HCT116 (cell line): ENCODE data around the gene MTHFD1L. TPM values are rescaled to one million over a fixed set of nuclear protein-coding genes. Genes with fewer than 3 reads are reported as not detected.

Source experiments
- ATAC-seq: fragments of 200-7000 bp; cut with Tn5 transposase; 2 replicates; pipeline ENCODE4 v1.9.1; 2020; ENCODE audit warnings: mild to moderate bottlenecking, moderate library complexity
- BruUV-seq: library from RNA; stranded (reverse); fragments of 400-500 nt; replicated peaks from 2 replicates; lab custom pipeline; 2021; lab: Mats Ljungman, UMichigan
- CTCF ChIA-PET: fragments of 300-600 bp; sonication (Branson Sonifier 250); formaldehyde crosslinking; loops from one replicate; lab custom pipeline; 2021; ENCODE audit warnings: antibody characterized with exemption; lab: Charles Lee
- POLR2A ChIA-PET: fragments of 300-600, 350-600 bp; sonication (Branson Sonifier 250); formaldehyde crosslinking; loops from one replicate; lab custom pipeline; 2021; ENCODE audit warnings: antibody characterized with exemption; lab: Charles Lee
- RAD21 ChIA-PET, 2 experiments: fragments of 300-600 bp; sonication (Branson Sonifier 250); formaldehyde crosslinking; loops; one replicate each; lab custom pipeline; 2023; ENCODE audit warnings: low total read pairs in 2 of 2; ENCODE audit not compliant: uncharacterized antibody in 2 of 2, unreplicated experiment in 2 of 2, low non-redundant PET in 1 of 2; lab: Charles Lee
- DNase-seq: peaks from one replicate; pipeline ENCODE4 v3.0.0-alpha.2; 2010; ENCODE audit warnings: low read depth, low spot score
- H2AFZ ChIP-seq: fragments of 200-600 bp; shearing (Covaris generic), sonication (generic); 2 replicates; pipeline ENCODE4 v1.6.1; 2017; ENCODE audit warnings: low read depth, mixed run types, mixed read lengths, antibody characterized with exemption, low read length; ENCODE audit not compliant: poor library complexity, severe bottlenecking
- H3K27ac ChIP-seq: 2 replicates; pipeline ENCODE4 v1.5.1; 2012; ENCODE audit warnings: low read depth, low read length
- H3K27me3 ChIP-seq: fragments of 200-600 bp; sonication (generic); 2 replicates; pipeline ENCODE4 v1.6.1; 2016; ENCODE audit warnings: mixed run types, low read length, mixed read lengths; ENCODE audit not compliant: insufficient read depth
- H3K36me3 ChIP-seq, 2 experiments: fragments of 200-500 bp in 1 of 2; fragments of 200-600 bp in 1 of 2; sonication (Bioruptor generic) in 1 of 2; sonication (generic) in 1 of 2; 2 replicates each; pipeline versions ENCODE4 v1.5.1 to v1.6.1; 2014 to 2016; ENCODE audit warnings: low read length in 2 of 2, inconsistent platforms in 1 of 2, mixed read lengths in 1 of 2, mixed run types in 1 of 2; ENCODE audit not compliant: insufficient read depth in 2 of 2, control insufficient read depth in 1 of 2
- H3K4me1 ChIP-seq, 2 experiments: fragments of 200-600 bp in 1 of 2; sonication (generic) in 1 of 2; 2 replicates each; pipeline versions ENCODE4 v1.5.1 to v1.6.1; 2012 to 2017; ENCODE audit warnings: low read length in 2 of 2, inconsistent platforms in 1 of 2, mild to moderate bottlenecking in 1 of 2, mixed read lengths in 1 of 2, mixed run types in 1 of 2, moderate library complexity in 1 of 2; ENCODE audit not compliant: insufficient read depth in 2 of 2, control insufficient read depth in 1 of 2
- H3K4me2 ChIP-seq: fragments of 200-600 bp; sonication (generic); 2 replicates; pipeline ENCODE4 v1.6.1; 2017; ENCODE audit warnings: mixed run types, low read length, mixed read lengths
- H3K4me3 ChIP-seq, 2 experiments: fragments of 200-600 bp in 1 of 2; sonication (generic) in 1 of 2; replicated peaks in 1 of 2; 2 replicates each; pipeline ENCODE4 v1.5.1; 2011 to 2016; ENCODE audit warnings: low read length in 2 of 2, control low read depth in 1 of 2, low read depth in 1 of 2, mild to moderate bottlenecking in 1 of 2, mixed read lengths in 1 of 2, mixed run types in 1 of 2
- H3K79me2 ChIP-seq: fragments of 200-600 bp; sonication (generic); 2 replicates; pipeline ENCODE4 v1.6.1; 2017; ENCODE audit warnings: mild to moderate bottlenecking, mixed run types, low read length, moderate library complexity, mixed read lengths; ENCODE audit not compliant: insufficient read depth
- H3K9ac ChIP-seq: fragments of 200-600 bp; sonication (generic); 2 replicates; pipeline ENCODE4 v1.6.1; 2016; ENCODE audit warnings: low read length, mixed read lengths
- H3K9me2 ChIP-seq: fragments of 200-600 bp; sonication (generic), shearing (Covaris generic); 2 replicates; pipeline ENCODE4 v1.6.1; 2017; ENCODE audit warnings: mixed run types, mild to moderate bottlenecking, moderate library complexity; ENCODE audit not compliant: insufficient read depth
- H3K9me3 ChIP-seq, 2 experiments: fragments of 200-500 bp in 1 of 2; fragments of 200-600 bp in 1 of 2; sonication (Bioruptor generic) in 1 of 2; sonication (generic) in 1 of 2; 2 replicates each; pipeline ENCODE4 v1.6.1; 2014 to 2017; ENCODE audit warnings: low read length in 2 of 2, mixed read lengths in 2 of 2, inconsistent platforms in 1 of 2, low read depth in 1 of 2, mild to moderate bottlenecking in 1 of 2, mixed run types in 1 of 2, moderate library complexity in 1 of 2; ENCODE audit not compliant: control insufficient read depth in 1 of 2, insufficient read depth in 1 of 2
- H4K20me1 ChIP-seq: fragments of 200-600 bp; sonication (generic), shearing (Covaris generic); 2 replicates; pipeline ENCODE4 v1.6.1; 2017; ENCODE audit warnings: mixed run types, mild to moderate bottlenecking, moderate library complexity; ENCODE audit not compliant: insufficient read depth
- CBX3 ChIP-seq: IDR thresholded peaks from 2 replicates; pipeline ENCODE4 v1.6.1; 2012; ENCODE audit warnings: low read depth
- CEBPB ChIP-seq: IDR thresholded peaks from 2 replicates; pipeline ENCODE4 v1.6.1; 2012; ENCODE audit warnings: low read depth
- ELF1 ChIP-seq: IDR thresholded peaks from 2 replicates; pipeline ENCODE4 v1.6.1; 2012; ENCODE audit warnings: low read depth, borderline replicate concordance
- EZH2 ChIP-seq: fragments of 200-600 bp; sonication (generic); IDR thresholded peaks from 2 replicates; pipeline ENCODE4 v1.6.1; 2017; ENCODE audit warnings: antibody characterized with exemption, mixed run types
- EZH2phosphoT487 ChIP-seq: fragments of 200-600 bp; IDR thresholded peaks from 2 replicates; pipeline ENCODE4 v1.6.1; 2018; ENCODE audit warnings: antibody characterized with exemption, borderline replicate concordance
- POLR2A ChIP-seq: IDR thresholded peaks from 2 replicates; pipeline ENCODE4 v1.7.0; 2011; ENCODE audit warnings: borderline replicate concordance; ENCODE audit not compliant: insufficient read depth, insufficient read length; ENCODE audit errors: extremely low read depth
- POLR2AphosphoS5 ChIP-seq: IDR thresholded peaks from 2 replicates; pipeline ENCODE4 v1.6.1; 2011; ENCODE audit warnings: mild to moderate bottlenecking, low read depth, low read length, moderate library complexity
- SIN3A ChIP-seq: IDR thresholded peaks from 2 replicates; pipeline ENCODE4 v1.6.1; 2012; ENCODE audit warnings: low read depth
- SP1 ChIP-seq: IDR thresholded peaks from 2 replicates; pipeline ENCODE4 v1.6.1; 2012; ENCODE audit warnings: low read depth
- TCF7L2 ChIP-seq: IDR thresholded peaks from 2 replicates; pipeline ENCODE4 v1.7.0; 2011; ENCODE audit warnings: borderline replicate concordance, inconsistent platforms; ENCODE audit not compliant: insufficient read depth, insufficient read length; ENCODE audit errors: extremely low read depth
- YY1 ChIP-seq: IDR thresholded peaks from 2 replicates; pipeline ENCODE4 v1.6.1; 2011; ENCODE audit warnings: low read length, low read depth, moderate library complexity, mild to moderate bottlenecking; ENCODE audit not compliant: insufficient replicate concordance; ENCODE audit errors: extremely low read depth
- ZFX ChIP-seq: fragments of 450-650 bp; IDR thresholded peaks from 2 replicates; pipeline ENCODE4 v1.6.1; 2017
- intact Hi-C: fragments of 100-400 bp; cut with micrococcal nuclease; formaldehyde crosslinking; loops from 2 replicates; pipeline ENCODE4 v1.10.0; 2022
- total RNA-seq: library from RNA; stranded (reverse); gene quantifications from one replicate; pipeline ENCODE4 v1.2.1, GENCODE V29; 2021; ENCODE audit not compliant: unreplicated experiment
- TF ChIP-seq, protein P1 (sequence below): IDR thresholded peaks from 2 replicates; pipeline ENCODE4 v1.6.1; 2012; ENCODE audit warnings: low read depth
- TF ChIP-seq, protein P2 (sequence below): IDR thresholded peaks from 2 replicates; pipeline ENCODE4 v1.6.1; 2011; ENCODE audit warnings: mild to moderate bottlenecking, low read length, moderate library complexity; ENCODE audit not compliant: insufficient replicate concordance; ENCODE audit errors: extremely low read depth
- TF ChIP-seq, protein P3 (sequence below): IDR thresholded peaks from 2 replicates; pipeline ENCODE4 v1.6.1; 2012

The MTHFD1L gene
- total RNA-seq, 1 experiment from 2014 or later, result 127 TPM

DNA sequence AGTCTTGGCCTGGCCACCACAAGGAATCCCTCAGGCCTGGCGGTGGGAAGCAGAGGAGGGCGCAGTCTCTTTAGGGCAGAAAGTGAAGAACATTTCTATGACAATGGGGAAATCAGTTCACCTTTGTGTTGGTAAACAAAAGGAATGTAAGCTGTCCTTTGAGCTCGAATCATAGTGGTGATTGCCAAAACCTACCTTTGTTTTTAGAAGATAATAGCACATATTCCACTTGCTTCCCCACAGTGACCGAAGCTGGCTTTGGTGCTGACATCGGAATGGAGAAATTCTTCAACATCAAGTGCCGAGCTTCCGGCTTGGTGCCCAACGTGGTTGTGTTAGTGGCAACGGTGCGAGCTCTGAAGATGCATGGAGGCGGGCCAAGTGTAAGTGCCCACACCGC, 144.1 kb downstream of the MTHFD1L start:
- TF ChIP-seq, protein P1, sequence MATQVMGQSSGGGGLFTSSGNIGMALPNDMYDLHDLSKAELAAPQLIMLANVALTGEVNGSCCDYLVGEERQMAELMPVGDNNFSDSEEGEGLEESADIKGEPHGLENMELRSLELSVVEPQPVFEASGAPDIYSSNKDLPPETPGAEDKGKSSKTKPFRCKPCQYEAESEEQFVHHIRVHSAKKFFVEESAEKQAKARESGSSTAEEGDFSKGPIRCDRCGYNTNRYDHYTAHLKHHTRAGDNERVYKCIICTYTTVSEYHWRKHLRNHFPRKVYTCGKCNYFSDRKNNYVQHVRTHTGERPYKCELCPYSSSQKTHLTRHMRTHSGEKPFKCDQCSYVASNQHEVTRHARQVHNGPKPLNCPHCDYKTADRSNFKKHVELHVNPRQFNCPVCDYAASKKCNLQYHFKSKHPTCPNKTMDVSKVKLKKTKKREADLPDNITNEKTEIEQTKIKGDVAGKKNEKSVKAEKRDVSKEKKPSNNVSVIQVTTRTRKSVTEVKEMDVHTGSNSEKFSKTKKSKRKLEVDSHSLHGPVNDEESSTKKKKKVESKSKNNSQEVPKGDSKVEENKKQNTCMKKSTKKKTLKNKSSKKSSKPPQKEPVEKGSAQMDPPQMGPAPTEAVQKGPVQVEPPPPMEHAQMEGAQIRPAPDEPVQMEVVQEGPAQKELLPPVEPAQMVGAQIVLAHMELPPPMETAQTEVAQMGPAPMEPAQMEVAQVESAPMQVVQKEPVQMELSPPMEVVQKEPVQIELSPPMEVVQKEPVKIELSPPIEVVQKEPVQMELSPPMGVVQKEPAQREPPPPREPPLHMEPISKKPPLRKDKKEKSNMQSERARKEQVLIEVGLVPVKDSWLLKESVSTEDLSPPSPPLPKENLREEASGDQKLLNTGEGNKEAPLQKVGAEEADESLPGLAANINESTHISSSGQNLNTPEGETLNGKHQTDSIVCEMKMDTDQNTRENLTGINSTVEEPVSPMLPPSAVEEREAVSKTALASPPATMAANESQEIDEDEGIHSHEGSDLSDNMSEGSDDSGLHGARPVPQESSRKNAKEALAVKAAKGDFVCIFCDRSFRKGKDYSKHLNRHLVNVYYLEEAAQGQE, result no peak
- TF ChIP-seq SIN3A, result no peak
- TF ChIP-seq, protein P2, sequence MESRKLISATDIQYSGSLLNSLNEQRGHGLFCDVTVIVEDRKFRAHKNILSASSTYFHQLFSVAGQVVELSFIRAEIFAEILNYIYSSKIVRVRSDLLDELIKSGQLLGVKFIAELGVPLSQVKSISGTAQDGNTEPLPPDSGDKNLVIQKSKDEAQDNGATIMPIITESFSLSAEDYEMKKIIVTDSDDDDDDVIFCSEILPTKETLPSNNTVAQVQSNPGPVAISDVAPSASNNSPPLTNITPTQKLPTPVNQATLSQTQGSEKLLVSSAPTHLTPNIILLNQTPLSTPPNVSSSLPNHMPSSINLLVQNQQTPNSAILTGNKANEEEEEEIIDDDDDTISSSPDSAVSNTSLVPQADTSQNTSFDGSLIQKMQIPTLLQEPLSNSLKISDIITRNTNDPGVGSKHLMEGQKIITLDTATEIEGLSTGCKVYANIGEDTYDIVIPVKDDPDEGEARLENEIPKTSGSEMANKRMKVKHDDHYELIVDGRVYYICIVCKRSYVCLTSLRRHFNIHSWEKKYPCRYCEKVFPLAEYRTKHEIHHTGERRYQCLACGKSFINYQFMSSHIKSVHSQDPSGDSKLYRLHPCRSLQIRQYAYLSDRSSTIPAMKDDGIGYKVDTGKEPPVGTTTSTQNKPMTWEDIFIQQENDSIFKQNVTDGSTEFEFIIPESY, result no peak
- TF ChIP-seq EZH2, result no peak
- TF ChIP-seq ZFX, result no peak
- no peak for TF ChIP-seq SP1
- TF ChIP-seq ELF1, result no peak
- no peak for TF ChIP-seq EZH2phosphoT487
- TF ChIP-seq TCF7L2, result no peak
- TF ChIP-seq POLR2A, result no peak
- no peak for TF ChIP-seq YY1
- TF ChIP-seq POLR2AphosphoS5, result no peak
- no peak for TF ChIP-seq CEBPB
- TF ChIP-seq, protein P3, sequence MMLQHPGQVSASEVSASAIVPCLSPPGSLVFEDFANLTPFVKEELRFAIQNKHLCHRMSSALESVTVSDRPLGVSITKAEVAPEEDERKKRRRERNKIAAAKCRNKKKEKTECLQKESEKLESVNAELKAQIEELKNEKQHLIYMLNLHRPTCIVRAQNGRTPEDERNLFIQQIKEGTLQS, result no peak
- no peak for TF ChIP-seq CBX3
- CTCF ChIA-PET, result interaction anchor here (1.0 kb wide), 1 partner anchor 315 kb away, joined by 3 read pairs; no protein-coding TSS in a partner anchor
- Histone ChIP-seq H4K20me1 (no peaks in the 10 kb centered on the region), H3K36me3 (no peaks in the 10 kb centered on the region; a peak in 1 of 4 replicates), H3K4me2 (no peak overlapping the region), H3K9me2 (no peaks in the 10 kb centered on the region), H3K27me3 (no peaks in the 10 kb centered on the region), H3K9me3 (no peaks in the 10 kb centered on the region), H3K4me1 (peaks cover 35 to 51% of the 10 kb centered on the region in 2 experiments), H3K79me2 (peaks cover 2% of the 10 kb centered on the region; the same call in 1 of the 2 replicates), H3K27ac (no peak overlapping the region), H3K9ac (no peak overlapping the region), H3K4me3 (no peak overlapping the region), H2AFZ (no peak overlapping the region)
- intact Hi-C loops, result no loop called here
- ATAC-seq, result no peak
- no TSS peak for BruUV-seq
- no peak for DNase-seq
- POLR2A ChIA-PET, result no interaction called here
- RAD21 ChIA-PET, result interaction anchor here in 1 of 2 experiments (0.7 to 1.2 kb wide), 2 partner anchors 316 to 796 kb away, joined by 3 read pairs; no protein-coding TSS in a partner anchor
